ENCODE data around the gene PPAT. TPM values are rescaled to one million over a fixed set of nuclear protein-coding genes. Genes with fewer than 3 reads are reported as not detected.
"Not testable (repeated sequence)": the region's sequence is repeated elsewhere in the genome, so short reads cannot be mapped to it uniquely, and the experiment has no call there.

Gene PPAT
- total RNA-seq, 3 donors from 2014 or later (not counting 1 experiment from before 2014, with no cell fraction given): 4.3 to 8.9 (median 6.2) TPM

DNA sequence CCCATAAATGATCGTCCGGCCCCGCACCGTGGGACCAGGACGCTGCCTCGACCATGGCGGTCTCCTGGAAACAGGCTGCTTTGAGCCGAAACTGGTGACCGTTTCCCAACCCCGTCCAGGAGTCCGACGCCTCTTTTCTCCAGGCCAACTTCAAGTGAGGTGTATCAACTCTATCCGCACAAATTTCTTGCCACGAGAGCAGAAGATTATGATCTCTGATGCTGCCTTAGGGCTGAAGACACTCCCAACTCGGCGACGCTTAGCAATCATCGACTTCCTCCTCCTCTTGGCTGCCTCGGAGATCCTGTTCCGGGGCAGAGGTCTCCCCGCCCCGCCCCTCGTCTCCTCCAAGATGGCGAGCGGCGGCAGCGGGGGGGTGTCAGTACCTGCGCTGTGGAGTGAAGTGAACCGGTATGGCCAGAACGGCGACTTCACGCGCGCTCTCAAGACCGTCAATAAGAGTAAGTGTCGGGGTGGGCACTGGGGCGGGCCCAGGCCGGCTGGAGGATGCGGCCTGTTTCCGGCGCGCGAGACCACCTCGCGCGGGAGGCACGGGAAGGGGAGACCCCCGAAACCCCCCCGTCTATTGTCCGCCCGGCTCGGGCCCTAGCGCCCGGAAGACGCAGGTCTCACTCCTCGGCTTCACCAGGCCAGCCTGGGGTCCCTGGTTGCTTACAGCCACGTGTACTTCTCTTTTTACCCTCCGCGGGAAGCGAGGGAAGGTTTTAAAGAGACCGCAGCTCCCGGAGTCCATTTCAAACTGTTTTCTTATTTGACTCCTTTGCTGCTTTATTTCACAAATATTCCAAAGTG is 32.1 kb upstream of the PPAT start, which contains the start of gene SRP72:
Gene SRP72, plus strand, starts transcription at position 334 of the 813 bp plus-strand sequence. Its CDS starts 19 bp downstream, at position 353.
- H3K4me1 ChIP-seq (ENCODE audit: control insufficient read depth, insufficient read depth, low read length): peaks cover 16% of the 10 kb centered on the region
- H3K27me3 ChIP-seq (ENCODE audit: control insufficient read depth, insufficient read depth, low read length): no peaks in the 10 kb centered on the region
- Mint-ChIP-seq H3K36me3 (no peaks in the 10 kb centered on the region), H3K27me3 (ENCODE audit: low read depth in 2 of 2) (no peaks in the 10 kb centered on the region), H3K27ac (peak within 1 kb of the TSS; percentile 97 to 99), H3K9me3 (no peaks in the 10 kb centered on the region), H3K4me1 (peaks cover 53 to 55% of the 10 kb centered on the region in 2 donors), H3K4me3 (peak within 1 kb of the TSS; percentile 99)
- ATAC-seq (peak; percentile 96 to 99 (median 96)), DNase-seq (peak; percentile 85 to 95)
- TF ChIP-seq CTCF (IDR thresholded peaks at IDR 0.05): no peak
- H3K27ac ChIP-seq (ENCODE audit: low read length): peak within 1 kb of the TSS; percentile 85
- WGBS (ENCODE audit: insufficient coverage): under 1% methylated on average over 62 of the region's 62 CpGs
- H3K4me3 ChIP-seq (ENCODE audit: low read length): peak within 1 kb of the TSS; percentile 81
- H3K9me3 ChIP-seq (ENCODE audit: control insufficient read depth, insufficient read depth, low read length): no peaks in the 10 kb centered on the region
- peaks cover 23% of the 10 kb centered on the region for H3K36me3 ChIP-seq (ENCODE audit: control insufficient read depth, insufficient read depth, low read length)
- intact Hi-C loops (cut with micrococcal nuclease): loop anchor here (1.0 kb wide), 2 partner anchors 31 to 80 kb away; partner anchors contain the start of genes AASDH and PAICS

GRCh38 chr4:56466910-56467283 is 31.5 kb upstream of the PPAT start:
- Mint-ChIP-seq H3K27me3 (ENCODE audit: low read depth in 2 of 2) (no peaks in the 10 kb centered on the region), H3K4me1 (peaks cover 53 to 55% of the 10 kb centered on the region in 2 donors), H3K27ac (peak overlapping the region; percentile 97 to 99), H3K9me3 (no peaks in the 10 kb centered on the region), H3K4me3 (peak overlapping the region; percentile 99), H3K36me3 (no peaks in the 10 kb centered on the region)
- no peaks in the 10 kb centered on the region for H3K9me3 ChIP-seq (ENCODE audit: control insufficient read depth, insufficient read depth, low read length)
- DNase-seq (peak in 1 of 2 donors; percentile 26), ATAC-seq (no peak)
- H3K36me3 ChIP-seq (ENCODE audit: control insufficient read depth, insufficient read depth, low read length): peaks cover 20% of the 10 kb centered on the region
- H3K4me1 ChIP-seq (ENCODE audit: control insufficient read depth, insufficient read depth, low read length): peaks cover 16% of the 10 kb centered on the region
- H3K27ac ChIP-seq (ENCODE audit: low read length): peak overlapping the region; percentile 85
- WGBS (ENCODE audit: insufficient coverage): 0% methylated on average over 8 of the region's 8 CpGs
- intact Hi-C loops (cut with micrococcal nuclease): loop anchor here (1.0 kb wide), 2 partner anchors 31 to 80 kb away; partner anchors contain the start of genes AASDH and PAICS
- no peaks in the 10 kb centered on the region for H3K27me3 ChIP-seq (ENCODE audit: control insufficient read depth, insufficient read depth, low read length)
- TF ChIP-seq CTCF (IDR thresholded peaks at IDR 0.05): no peak
- peak overlapping the region; percentile 81 for H3K4me3 ChIP-seq (ENCODE audit: low read length)

- WGBS (ENCODE audit: insufficient coverage): 20% methylated on average over 4 of the region's 8 CpGs
These were observed 30.9 kb upstream of the PPAT start for GRCh38 chr4:56466296-56466761.

GRCh38 chr4:56465599-56466295 is 30.3 kb upstream of the PPAT start:
- WGBS (ENCODE audit: insufficient coverage): 82% methylated on average over 9 of the region's 10 CpGs
- peaks cover 16% of the 10 kb centered on the region for H3K4me1 ChIP-seq (ENCODE audit: control insufficient read depth, insufficient read depth, low read length)
- H3K9me3 ChIP-seq (ENCODE audit: control insufficient read depth, insufficient read depth, low read length): no peaks in the 10 kb centered on the region
- H3K36me3 ChIP-seq (ENCODE audit: control insufficient read depth, insufficient read depth, low read length): peaks cover 21% of the 10 kb centered on the region
- H3K4me3 ChIP-seq (ENCODE audit: low read length): no peak overlapping the region
- H3K27me3 ChIP-seq (ENCODE audit: control insufficient read depth, insufficient read depth, low read length): no peaks in the 10 kb centered on the region
- H3K4me3 Mint-ChIP-seq: peak overlapping the region; percentile 99
- ATAC-seq (no peak), DNase-seq (no peak)
- H3K4me1 Mint-ChIP-seq: peaks cover 53 to 55% of the 10 kb centered on the region in 2 donors
- no peak for TF ChIP-seq CTCF (IDR thresholded peaks at IDR 0.05)
- intact Hi-C loops (cut with micrococcal nuclease): no loop called here
- no peaks in the 10 kb centered on the region for H3K36me3 Mint-ChIP-seq
- no peak overlapping the region for H3K27ac ChIP-seq (ENCODE audit: low read length)
- peak overlapping the region; percentile 97 to 99 for H3K27ac Mint-ChIP-seq
- no peaks in the 10 kb centered on the region for H3K27me3 Mint-ChIP-seq (ENCODE audit: low read depth in 2 of 2)
- no peaks in the 10 kb centered on the region for H3K9me3 Mint-ChIP-seq

More at GRCh38 chr4:56466296-56466761, 30.9 kb upstream of the PPAT start:
- H3K27ac Mint-ChIP-seq: peak overlapping the region; percentile 97 to 99
- peaks cover 20% of the 10 kb centered on the region for H3K36me3 ChIP-seq (ENCODE audit: control insufficient read depth, insufficient read depth, low read length)
- H3K27me3 Mint-ChIP-seq (ENCODE audit: low read depth in 2 of 2); H3K27ac ChIP-seq (ENCODE audit: low read length); H3K9me3 ChIP-seq (ENCODE audit: control insufficient read depth, insufficient read depth, low read length); H3K36me3 Mint-ChIP-seq; H3K27me3 ChIP-seq (ENCODE audit: control insufficient read depth, insufficient read depth, low read length); H3K9me3 Mint-ChIP-seq; intact Hi-C loops (cut with micrococcal nuclease); ATAC-seq: not testable (repeated sequence)
- DNase-seq: peak in 1 of 2 donors; percentile 48
- peak overlapping the region; percentile 99 for H3K4me3 Mint-ChIP-seq
- H3K4me1 Mint-ChIP-seq: peaks cover 53 to 55% of the 10 kb centered on the region in 2 donors
- peaks cover 16% of the 10 kb centered on the region for H3K4me1 ChIP-seq (ENCODE audit: control insufficient read depth, insufficient read depth, low read length)
- peak overlapping the region; percentile 81 for H3K4me3 ChIP-seq (ENCODE audit: low read length)

Data from natural killer cell (primary cell).